Gastroesophageal sphincter (tissue), 3 donors: ENCODE measurements around the gene RPL27.

Source experiments
- CTCF ChIP-seq, 4 experiments: fragments of 200-600 bp in 2 of 4; fragments of 450-650 bp in 2 of 4; sonication (generic) in 1 of 4; IDR thresholded peaks; one replicate each; pipeline ENCODE4 v1.5.1; 2017 to 2019; ENCODE audit warnings: antibody characterized with exemption in 4 of 4, mild to moderate bottlenecking in 2 of 4, moderate library complexity in 2 of 4
- POLR2A ChIP-seq, 2 donors: fragments of 450-650 bp; IDR thresholded peaks; one replicate each; pipeline ENCODE4 v1.6.1; 2017; ENCODE audit warnings: antibody characterized with exemption in 2 of 2, mild to moderate bottlenecking in 2 of 2, moderate library complexity in 1 of 2

DNA sequence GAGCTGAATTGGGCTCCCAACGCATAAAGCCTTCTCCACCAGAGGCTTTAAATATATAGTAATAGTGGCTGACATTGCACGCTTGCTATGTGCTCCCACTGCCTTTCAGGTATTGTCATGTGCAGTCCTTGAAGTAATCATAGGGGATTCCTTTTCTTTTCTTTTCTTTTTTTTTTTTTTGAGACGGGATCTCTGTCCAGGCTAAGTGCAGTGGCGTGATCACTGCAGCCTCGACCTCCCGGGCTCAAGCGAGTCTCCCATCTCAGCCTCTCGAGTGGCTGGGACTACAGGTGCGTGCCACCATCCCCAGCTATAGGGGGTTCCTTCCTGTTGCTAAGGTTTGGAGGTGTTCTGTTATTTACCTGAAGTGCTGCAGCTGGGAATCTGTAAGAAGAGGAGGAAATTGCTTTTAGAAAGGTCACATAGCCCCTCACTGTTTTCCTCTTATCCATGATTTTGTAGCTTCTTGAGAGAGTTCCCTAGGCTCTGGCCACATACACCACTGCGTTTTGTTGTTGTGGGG lies 845 bp downstream of the RPL27 start:
- TF ChIP-seq CTCF (IDR thresholded peaks at IDR 0.05) (no peak), POLR2A (IDR thresholded peaks at IDR 0.05) (no peak)
